PFSK-1 (cell line): Measurements from ENCODE around the gene PCSK6.

Source experiments
- FOXP2 ChIP-seq: optimal IDR thresholded peaks from 2 replicates; pipeline ENCODE3; 2011; ENCODE audit warnings: borderline replicate concordance, control low read depth, inconsistent platforms; ENCODE audit not compliant: insufficient read depth; ENCODE audit errors: extremely low read length, extremely low read depth
- POLR2AphosphoS5 ChIP-seq: IDR thresholded peaks from 2 replicates; pipeline ENCODE4 v1.6.1; 2012; ENCODE audit warnings: low read depth, mild to moderate bottlenecking, control low read depth, low read length, moderate library complexity
- SIN3A ChIP-seq: IDR thresholded peaks from 2 replicates; pipeline ENCODE4 v1.6.1; 2012; ENCODE audit warnings: mild to moderate bottlenecking, low read length, moderate library complexity, borderline replicate concordance; ENCODE audit not compliant: insufficient read depth
- TAF1 ChIP-seq: IDR thresholded peaks from 2 replicates; pipeline ENCODE4 v1.6.1; 2012; ENCODE audit warnings: low read length, control low read depth, borderline replicate concordance; ENCODE audit not compliant: insufficient read depth
- TF ChIP-seq, protein P1 (sequence below), 2 experiments: IDR thresholded peaks; 2 replicates each; pipeline versions ENCODE4 v1.6.1 to v1.8.0; 2011 to 2012; ENCODE audit warnings: low read depth in 2 of 2, low read length in 2 of 2, control low read depth in 1 of 2, inconsistent platforms in 1 of 2, mild to moderate bottlenecking in 1 of 2, moderate library complexity in 1 of 2; ENCODE audit not compliant: insufficient read depth in 1 of 2

Gene PCSK6

DNA sequence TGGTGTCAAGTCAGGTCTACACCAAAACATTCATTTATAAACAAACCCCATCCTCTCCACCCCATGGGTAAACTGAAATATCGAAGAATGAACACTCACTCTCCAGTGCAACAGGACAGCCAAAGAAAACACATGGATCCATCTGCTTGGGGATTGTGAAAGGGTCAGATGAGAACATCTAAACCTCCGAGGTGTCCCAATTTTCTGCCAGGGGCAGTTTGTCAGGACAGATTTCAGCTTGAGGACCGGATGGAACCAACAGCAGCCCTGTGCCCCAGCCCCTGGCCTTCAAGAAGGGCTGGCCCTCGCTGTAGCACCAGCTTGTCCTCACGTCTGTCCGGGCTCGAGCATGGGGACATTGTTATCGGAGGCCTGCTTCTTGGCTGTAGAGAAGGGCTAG is 45.5 kb downstream of the PCSK6 start:
- TF ChIP-seq, protein P1, sequence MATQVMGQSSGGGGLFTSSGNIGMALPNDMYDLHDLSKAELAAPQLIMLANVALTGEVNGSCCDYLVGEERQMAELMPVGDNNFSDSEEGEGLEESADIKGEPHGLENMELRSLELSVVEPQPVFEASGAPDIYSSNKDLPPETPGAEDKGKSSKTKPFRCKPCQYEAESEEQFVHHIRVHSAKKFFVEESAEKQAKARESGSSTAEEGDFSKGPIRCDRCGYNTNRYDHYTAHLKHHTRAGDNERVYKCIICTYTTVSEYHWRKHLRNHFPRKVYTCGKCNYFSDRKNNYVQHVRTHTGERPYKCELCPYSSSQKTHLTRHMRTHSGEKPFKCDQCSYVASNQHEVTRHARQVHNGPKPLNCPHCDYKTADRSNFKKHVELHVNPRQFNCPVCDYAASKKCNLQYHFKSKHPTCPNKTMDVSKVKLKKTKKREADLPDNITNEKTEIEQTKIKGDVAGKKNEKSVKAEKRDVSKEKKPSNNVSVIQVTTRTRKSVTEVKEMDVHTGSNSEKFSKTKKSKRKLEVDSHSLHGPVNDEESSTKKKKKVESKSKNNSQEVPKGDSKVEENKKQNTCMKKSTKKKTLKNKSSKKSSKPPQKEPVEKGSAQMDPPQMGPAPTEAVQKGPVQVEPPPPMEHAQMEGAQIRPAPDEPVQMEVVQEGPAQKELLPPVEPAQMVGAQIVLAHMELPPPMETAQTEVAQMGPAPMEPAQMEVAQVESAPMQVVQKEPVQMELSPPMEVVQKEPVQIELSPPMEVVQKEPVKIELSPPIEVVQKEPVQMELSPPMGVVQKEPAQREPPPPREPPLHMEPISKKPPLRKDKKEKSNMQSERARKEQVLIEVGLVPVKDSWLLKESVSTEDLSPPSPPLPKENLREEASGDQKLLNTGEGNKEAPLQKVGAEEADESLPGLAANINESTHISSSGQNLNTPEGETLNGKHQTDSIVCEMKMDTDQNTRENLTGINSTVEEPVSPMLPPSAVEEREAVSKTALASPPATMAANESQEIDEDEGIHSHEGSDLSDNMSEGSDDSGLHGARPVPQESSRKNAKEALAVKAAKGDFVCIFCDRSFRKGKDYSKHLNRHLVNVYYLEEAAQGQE (IDR thresholded peaks at IDR 0.05; ENCODE audit: insufficient read depth in 1 of 2, low read depth in 2 of 2, low read length in 2 of 2) = no peak
- TF ChIP-seq TAF1 (no peak), SIN3A (no peak), FOXP2 (no peak), POLR2AphosphoS5 (no peak)

DNA sequence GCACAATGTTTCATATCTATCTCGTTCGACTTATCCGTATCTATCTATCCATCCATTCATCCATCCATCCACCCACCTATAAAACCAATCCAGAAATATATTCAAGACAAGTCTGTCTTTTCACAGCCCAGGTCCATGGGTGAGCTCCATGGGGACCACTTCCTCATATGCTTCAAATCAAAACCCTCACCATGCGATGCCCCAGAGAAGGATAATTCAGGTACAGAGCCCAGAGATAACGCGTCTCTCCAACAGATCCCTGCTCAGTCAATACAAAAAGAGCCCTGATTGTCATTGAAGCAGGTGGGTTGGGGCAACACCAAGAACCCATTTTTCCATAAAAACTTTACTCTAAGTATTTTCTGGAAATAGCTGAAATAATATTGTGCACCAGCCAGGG is 47.2 kb downstream of the PCSK6 start:
- TF ChIP-seq TAF1 = no peak
- TF ChIP-seq FOXP2 = no peak
- no peak for TF ChIP-seq SIN3A
- no peak for TF ChIP-seq POLR2AphosphoS5
- TF ChIP-seq, protein P1 (IDR thresholded peaks at IDR 0.05; ENCODE audit: insufficient read depth in 1 of 2, low read depth in 2 of 2, low read length in 2 of 2) = no peak

DNA sequence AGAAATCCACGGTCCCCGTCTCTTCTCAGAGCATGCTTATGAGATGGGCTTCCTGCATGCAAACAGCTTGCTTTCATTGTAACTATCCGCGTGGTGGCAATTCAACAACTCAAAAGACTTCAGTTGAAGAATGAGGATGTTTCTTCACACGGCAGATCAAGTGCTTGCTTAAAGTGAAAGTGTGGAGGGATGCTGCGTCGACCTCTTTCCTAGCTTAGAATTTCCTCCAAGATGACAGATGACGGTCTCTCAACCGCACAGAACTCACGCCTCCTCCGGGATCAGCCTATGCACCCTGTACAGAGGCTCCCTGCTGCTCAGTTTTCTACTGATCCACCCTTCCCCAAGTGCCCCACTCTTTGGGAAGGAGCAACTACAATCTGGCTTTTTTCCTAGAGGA is 47.8 kb downstream of the PCSK6 start:
- TF ChIP-seq TAF1 = no peak
- no peak for TF ChIP-seq SIN3A
- TF ChIP-seq, protein P1 (IDR thresholded peaks at IDR 0.05; ENCODE audit: insufficient read depth in 1 of 2, low read depth in 2 of 2, low read length in 2 of 2) = no peak
- no peak for TF ChIP-seq FOXP2
- no peak for TF ChIP-seq POLR2AphosphoS5

DNA sequence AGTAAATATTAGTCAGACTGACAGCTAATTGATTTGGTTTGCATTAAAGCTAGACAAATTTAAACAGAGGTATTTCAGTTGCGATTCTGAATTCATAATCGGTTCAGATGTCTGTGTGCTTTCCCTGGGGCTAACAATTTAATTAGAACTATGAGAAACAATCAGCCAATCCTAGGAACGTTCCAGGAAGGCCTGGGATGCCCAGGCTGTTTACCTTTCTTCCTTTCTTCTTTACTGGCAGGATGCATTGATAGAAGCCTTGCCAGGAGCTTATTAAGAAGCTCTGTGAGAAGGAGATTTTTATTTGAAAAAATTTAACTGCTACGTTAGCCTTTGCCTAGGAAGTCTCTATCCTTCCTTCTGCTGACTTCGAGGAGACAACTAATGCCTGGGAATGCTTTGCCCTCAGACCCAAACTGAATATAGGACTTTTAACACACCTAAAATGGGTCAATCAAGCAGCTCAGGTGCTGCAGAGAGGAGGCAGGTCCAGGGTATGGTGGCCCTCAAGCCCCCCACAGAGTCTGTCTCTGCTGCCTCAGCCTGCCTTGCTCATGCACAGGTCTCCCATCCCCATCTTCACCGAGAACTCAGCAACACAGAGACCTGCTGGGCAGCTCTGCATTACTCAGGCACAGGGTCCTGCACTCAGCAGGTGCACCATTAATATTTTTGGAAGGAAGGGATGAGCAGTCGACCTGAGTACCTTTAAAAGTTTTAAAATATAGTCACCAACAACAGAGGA is 48.5 kb downstream of the PCSK6 start:
- TF ChIP-seq POLR2AphosphoS5 (no peak), SIN3A (no peak), TAF1 (no peak), FOXP2 (no peak)
- TF ChIP-seq, protein P1 (IDR thresholded peaks at IDR 0.05; ENCODE audit: insufficient read depth in 1 of 2, low read depth in 2 of 2, low read length in 2 of 2) = no peak
